IMR-90 (cell line): ENCODE measurements around the gene C5. TPM values are rescaled to one million over a fixed set of nuclear protein-coding genes. Genes with fewer than 3 reads are reported as not detected.
A peak's percentile ranks its signal among the peaks of the same experiment; 100 is the strongest.

Experiments
- ATAC-seq: fragments of 200-7000 bp; cut with Tn5 transposase; 2 replicates; pipeline ENCODE4 v1.9.1; 2020; ENCODE audit warnings: low read depth, mild to moderate bottlenecking, moderate library complexity
- BruUV-seq: library from RNA; stranded (reverse); fragments of 400-500 nt; replicated peaks from 2 replicates; lab custom pipeline; 2021; lab: Mats Ljungman, UMichigan
- CTCF ChIA-PET: fragments of 300-600 bp; formaldehyde crosslinking; extraction: SDS; loops from one replicate; lab custom pipeline; 2021; ENCODE audit warnings: antibody characterized with exemption; lab: Yijun Ruan, JAX
- POLR2A ChIA-PET: fragments of 300-600 bp; sonication (Branson Sonifier 250); formaldehyde crosslinking; loops from one replicate; lab custom pipeline; 2022; ENCODE audit warnings: antibody characterized with exemption; ENCODE audit not compliant: unreplicated experiment; lab: Charles Lee
- DNase-seq: peaks from one replicate; pipeline ENCODE4 v3.0.0; 2013
- H2AFZ ChIP-seq: replicated peaks from 2 replicates; pipeline ENCODE3; 2013; ENCODE audit warnings: low read length, mild to moderate bottlenecking; ENCODE audit not compliant: poor library complexity
- H2AK5ac ChIP-seq: 2 replicates; pipeline ENCODE4 v1.6.1; 2013; ENCODE audit warnings: low read depth, low read length, inconsistent platforms
- H2AK9ac ChIP-seq: replicated peaks from 2 replicates; pipeline ENCODE3; 2013; ENCODE audit warnings: mild to moderate bottlenecking, low read depth, low read length, moderate library complexity; ENCODE audit not compliant: poor library complexity
- H2BK120ac ChIP-seq: 2 replicates; pipeline ENCODE4 v1.6.1; 2013; ENCODE audit warnings: low read depth, low read length, inconsistent platforms
- H2BK15ac ChIP-seq: 3 replicates; pipeline ENCODE4 v1.6.1; 2013; ENCODE audit warnings: low read depth, low read length, inconsistent platforms
- H2BK20ac ChIP-seq: 2 replicates; pipeline ENCODE4 v1.6.1; 2013; ENCODE audit warnings: low read depth, mild to moderate bottlenecking, inconsistent platforms, low read length, moderate library complexity
- H2BK5ac ChIP-seq: 2 replicates; pipeline ENCODE4 v1.6.1; 2013; ENCODE audit warnings: mild to moderate bottlenecking, low read depth, low read length, inconsistent platforms; ENCODE audit not compliant: poor library complexity, severe bottlenecking
- H3K14ac ChIP-seq: replicated peaks from 2 replicates; pipeline ENCODE4 v1.6.1; 2013; ENCODE audit warnings: low read depth, low read length, inconsistent platforms
- H3K18ac ChIP-seq: 2 replicates; pipeline ENCODE4 v1.6.1; 2013; ENCODE audit warnings: low read depth, low read length, control low read depth
- H3K23ac ChIP-seq: 2 replicates; pipeline ENCODE4 v1.6.1; 2013; ENCODE audit warnings: low read depth, low read length, inconsistent platforms
- H3K27ac ChIP-seq: 2 replicates; pipeline ENCODE4 v1.5.1; 2013; ENCODE audit warnings: mild to moderate bottlenecking, control low read depth, low read length; ENCODE audit not compliant: insufficient read depth
- H3K27me3 ChIP-seq: 2 replicates; pipeline ENCODE4 v1.6.1; 2013; ENCODE audit warnings: low read length; ENCODE audit not compliant: control insufficient read depth, insufficient read depth
- H3K36me3 ChIP-seq: 2 replicates; pipeline ENCODE4 v1.6.1; 2013; ENCODE audit warnings: low read length, mixed read lengths; ENCODE audit not compliant: control insufficient read depth, insufficient read depth
- H3K4ac ChIP-seq: 2 replicates; pipeline ENCODE4 v1.6.1; 2013; ENCODE audit warnings: low read depth, low read length, inconsistent platforms
- H3K4me1 ChIP-seq: 2 replicates; pipeline ENCODE4 v1.6.1; 2013; ENCODE audit warnings: low read length, mixed read lengths; ENCODE audit not compliant: control insufficient read depth, insufficient read depth
- H3K4me2 ChIP-seq: 2 replicates; pipeline ENCODE4 v1.6.1; 2013; ENCODE audit warnings: low read depth, mild to moderate bottlenecking, control low read depth, low read length, moderate library complexity
- H3K4me3 ChIP-seq: 2 replicates; pipeline ENCODE4 v1.5.1; 2013; ENCODE audit warnings: low read depth, mild to moderate bottlenecking, control low read depth, low read length, moderate library complexity; ENCODE audit not compliant: insufficient read depth
- H3K56ac ChIP-seq: 2 replicates; pipeline ENCODE4 v1.6.1; 2013; ENCODE audit warnings: low read length, inconsistent platforms; ENCODE audit not compliant: insufficient read depth; ENCODE audit errors: extremely low read depth
- H3K79me1 ChIP-seq, 2 experiments: 2 replicates each; pipeline ENCODE4 v1.6.1; 2013; ENCODE audit warnings: low read length in 2 of 2, inconsistent platforms in 1 of 2, low read depth in 1 of 2
- H3K9ac ChIP-seq: 2 replicates; pipeline ENCODE4 v1.6.1; 2013; ENCODE audit warnings: low read depth, low read length, control low read depth
- H3K9me1 ChIP-seq: 2 replicates; pipeline ENCODE4 v1.6.1; 2013; ENCODE audit warnings: low read length, inconsistent platforms; ENCODE audit not compliant: insufficient read depth
- H3K9me3 ChIP-seq: 2 replicates; pipeline ENCODE4 v1.6.1; 2013; ENCODE audit warnings: low read length; ENCODE audit not compliant: control insufficient read depth, insufficient read depth
- H4K20me1 ChIP-seq: 2 replicates; pipeline ENCODE4 v1.6.1; 2013; ENCODE audit warnings: low read length, inconsistent platforms; ENCODE audit not compliant: insufficient read depth
- H4K5ac ChIP-seq: 2 replicates; pipeline ENCODE4 v1.6.1; 2013; ENCODE audit warnings: mild to moderate bottlenecking, low read depth, low read length, control low read depth
- H4K8ac ChIP-seq, 2 experiments: 2 replicates each; pipeline ENCODE4 v1.6.1; 2013; ENCODE audit warnings: low read depth in 2 of 2, low read length in 2 of 2, control low read depth in 1 of 2, inconsistent platforms in 1 of 2
- H4K91ac ChIP-seq: 2 replicates; pipeline ENCODE4 v1.6.1; 2013; ENCODE audit warnings: low read depth, low read length, inconsistent platforms; ENCODE audit not compliant: insufficient read depth
- CHD1 ChIP-seq: IDR thresholded peaks from 2 replicates; pipeline ENCODE4 v1.6.1; 2012; ENCODE audit warnings: low read depth, low read length, improper control_type of control experiment
- WGBS, 2 experiments: methylation state at CpG; one replicate each; pipeline versions ENCODE4 v1.1.5 to v1.1.7; 2013; ENCODE audit warnings: missing lambda C conversion rate in 2 of 2; ENCODE audit not compliant: insufficient read length in 1 of 2; ENCODE audit errors: extremely low coverage in 2 of 2; 5-methylcytosine and 5-hydroxymethylcytosine counted together
- dilution Hi-C: fragments of 300-500 bp; cut with HindIII; formaldehyde crosslinking; loops from one replicate; pipeline ENCODE4 v1.14.3; 2018; ENCODE audit warnings: low sequenced_read_pairs; ENCODE audit not compliant: unreplicated experiment
- in situ Hi-C: fragments of 300-500 bp; cut with MboI; formaldehyde crosslinking; loops from 3 replicates; pipeline ENCODE4 v1.14.3; 2019; ENCODE audit warnings: low sequenced_read_pairs, inconsistent platforms, mixed read lengths
- intact Hi-C: fragments of 100-400 bp; cut with micrococcal nuclease; formaldehyde crosslinking; loops from 2 replicates; pipeline ENCODE4 v1.10.0; 2022
- polyA plus RNA-seq, 3 experiments: library from polyadenylated mRNA; depleted of rRNA; stranded (reverse); fragments of >200 nt; gene quantifications; 2 replicates each; pipeline ENCODE4 v1.2.3, GENCODE V29; 2012; ENCODE audit warnings: low replicate concordance in 1 of 3
- total RNA-seq: library from RNA; depleted of rRNA; stranded (reverse); fragments of >200 nt; gene quantifications from 2 replicates; pipeline ENCODE4 v1.2.3, GENCODE V29; 2012

C5 gene
- total and polyA plus RNA-seq, 2 of the 4 experiments (the other 2 are of a cell fraction): 1.5 to 2.3 TPM

DNA sequence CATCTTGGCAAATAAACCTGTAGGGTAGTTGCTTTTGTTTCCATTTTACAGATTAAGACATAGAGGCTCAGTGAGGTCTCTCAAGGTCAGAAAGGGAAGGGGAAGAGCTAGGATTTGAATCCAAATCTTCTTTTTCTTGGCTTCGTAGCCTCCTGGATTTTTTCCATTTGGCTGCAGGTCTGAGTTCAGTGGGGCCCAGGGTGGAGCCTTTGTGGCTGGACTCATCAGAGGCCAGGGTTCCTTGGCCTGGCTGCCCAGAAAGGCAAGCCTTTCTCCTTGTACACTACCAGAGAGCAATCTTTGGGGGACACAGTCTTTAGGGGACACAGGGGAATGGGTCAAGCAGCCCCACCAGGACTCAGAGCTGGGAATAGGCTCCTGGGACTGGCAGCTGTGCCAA is 112.9 kb downstream of the C5 start:
- dilution Hi-C loops: no loop called here
- peak overlapping the region; percentile 92 for H3K18ac ChIP-seq
- peak overlapping the region; percentile 99 for H3K27ac ChIP-seq
- H3K4ac ChIP-seq: peak overlapping the region; percentile 94
- H3K27me3 ChIP-seq: no peaks in the 10 kb centered on the region
- H4K5ac ChIP-seq: peak overlapping the region; percentile 61
- ChIA-PET CTCF (interaction anchor here (1.0 to 1.3 kb wide), 2 partner anchors 20 to 44 kb away, joined by 4 to 5 read pairs; no protein-coding TSS in a partner anchor), POLR2A (no interaction called here)
- H2AK5ac ChIP-seq: peak overlapping the region; percentile 44; the same call in 1 of the 2 replicates
- H3K36me3 ChIP-seq: no peaks in the 10 kb centered on the region
- intact Hi-C loops: loop anchor here (2.0 to 5.0 kb wide), 4 partner anchors 68 to 320 kb away; no protein-coding TSS in a partner anchor
- peak overlapping the region; percentile 93 for H2BK20ac ChIP-seq
- H3K23ac ChIP-seq: peak overlapping the region; percentile 73
- peaks cover 40% of the 10 kb centered on the region for H3K4me1 ChIP-seq
- H2AFZ ChIP-seq: peak overlapping the region; percentile 78
- no peak overlapping the region for H3K4me3 ChIP-seq
- in situ Hi-C loops: loop anchor here (5.0 kb wide), 1 partner anchor 65 kb away; no protein-coding TSS in a partner anchor
- peak overlapping the region; percentile 89 for H4K91ac ChIP-seq
- peak overlapping the region; percentile 57 for H3K4me2 ChIP-seq
- H3K9ac ChIP-seq: peak overlapping the region; percentile 63
- ATAC-seq: peak; percentile 4
- no TSS peak for BruUV-seq
- peak overlapping the region; percentile 59 to 77 for H4K8ac ChIP-seq
- H2BK120ac ChIP-seq: peak overlapping the region; percentile 96
- DNase-seq: no peak
- no CpG with 5 or more reads among the region's 1 CpG for WGBS, 2 experiments
- H3K79me1 ChIP-seq: 0 out of 4 replicates have a peak, but pooled peaks cover 0 to 5% of the 10 kb centered on the region in 2 experiments
- no peaks in the 10 kb centered on the region for H4K20me1 ChIP-seq
- H3K14ac ChIP-seq: peak overlapping the region; percentile 75
- H2BK5ac ChIP-seq: peak overlapping the region; percentile 88
- no peak for TF ChIP-seq CHD1
- peak overlapping the region; percentile 73; the same call in 1 of the 3 replicates for H2BK15ac ChIP-seq
- H2AK9ac ChIP-seq: peak overlapping the region; percentile 93
- H3K9me1 ChIP-seq: peaks cover 16% of the 10 kb centered on the region
- H3K56ac ChIP-seq: peak overlapping the region; percentile 86
- H3K9me3 ChIP-seq: no peaks in the 10 kb centered on the region
